ENCODE data around the gene PLEKHG3. TPM values are rescaled to one million over a fixed set of nuclear protein-coding genes. Genes with fewer than 3 reads are reported as not detected.

The PLEKHG3 gene
- total RNA-seq, 1 experiment from 2014 or later = 34.0 TPM

- Histone ChIP-seq H3K27me3 (ENCODE audit: control insufficient read depth, insufficient read depth, low read length) (no peaks in the 10 kb centered on the region), H3K36me3 (ENCODE audit: control insufficient read depth, insufficient read depth, low read length) (no peaks in the 10 kb centered on the region), H3K9me3 (ENCODE audit: control insufficient read depth, insufficient read depth, low read depth, low read length) (no peaks in the 10 kb centered on the region), H3K4me3 (ENCODE audit: low read depth in 2 of 2, low read length in 2 of 2) (no peak overlapping the region), H3K27ac (ENCODE audit: low read length) (no peak overlapping the region), H3K4me1 (ENCODE audit: control insufficient read depth, insufficient read depth, low read length) (peaks cover 3% of the 10 kb centered on the region; the same call in 1 of the 2 replicates)
- BruUV-seq (replicated peaks) = no TSS peak
- intact Hi-C loops (cut with micrococcal nuclease; ENCODE audit: unreplicated experiment) = loop anchor here (5.0 kb wide), 1 partner anchor 53 kb away; no protein-coding TSS in a partner anchor
- POLR2A ChIA-PET = no interaction called here
- TF ChIP-seq, protein P1, sequence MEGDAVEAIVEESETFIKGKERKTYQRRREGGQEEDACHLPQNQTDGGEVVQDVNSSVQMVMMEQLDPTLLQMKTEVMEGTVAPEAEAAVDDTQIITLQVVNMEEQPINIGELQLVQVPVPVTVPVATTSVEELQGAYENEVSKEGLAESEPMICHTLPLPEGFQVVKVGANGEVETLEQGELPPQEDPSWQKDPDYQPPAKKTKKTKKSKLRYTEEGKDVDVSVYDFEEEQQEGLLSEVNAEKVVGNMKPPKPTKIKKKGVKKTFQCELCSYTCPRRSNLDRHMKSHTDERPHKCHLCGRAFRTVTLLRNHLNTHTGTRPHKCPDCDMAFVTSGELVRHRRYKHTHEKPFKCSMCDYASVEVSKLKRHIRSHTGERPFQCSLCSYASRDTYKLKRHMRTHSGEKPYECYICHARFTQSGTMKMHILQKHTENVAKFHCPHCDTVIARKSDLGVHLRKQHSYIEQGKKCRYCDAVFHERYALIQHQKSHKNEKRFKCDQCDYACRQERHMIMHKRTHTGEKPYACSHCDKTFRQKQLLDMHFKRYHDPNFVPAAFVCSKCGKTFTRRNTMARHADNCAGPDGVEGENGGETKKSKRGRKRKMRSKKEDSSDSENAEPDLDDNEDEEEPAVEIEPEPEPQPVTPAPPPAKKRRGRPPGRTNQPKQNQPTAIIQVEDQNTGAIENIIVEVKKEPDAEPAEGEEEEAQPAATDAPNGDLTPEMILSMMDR (IDR thresholded peaks at IDR 0.05) = peak; percentile 83
- TF ChIP-seq TCF7L2 (IDR thresholded peaks at IDR 0.05; ENCODE audit: low read depth, low read length) = no peak
- CTCF ChIA-PET = no interaction called here
- peak; percentile 42; the same call in 1 of the 2 replicates for ATAC-seq
- DNase-seq (ENCODE audit: low read depth, low spot score) = peak; percentile 28
- in situ Hi-C loops (cut with HindIII; ENCODE audit: low pct_unique_long_range_greater_than_20kb, low sequenced_read_pairs) = no loop called here
Measured at GRCh38 chr14:64760146-64760755, 56.0 kb downstream of the PLEKHG3 start.

GRCh38 chr14:64760916-64761315 is 56.7 kb downstream of the PLEKHG3 start:
- ATAC-seq = no peak
- no peak overlapping the region for H3K27ac ChIP-seq (ENCODE audit: low read length)
- no peak for DNase-seq (ENCODE audit: low read depth, low spot score)
- TF ChIP-seq POLR2AphosphoS5 (IDR thresholded peaks at IDR 0.05; ENCODE audit: low read depth, low read length) (no peak), REST (IDR thresholded peaks at IDR 0.05; ENCODE audit: insufficient read depth in 1 of 2, low read depth in 2 of 2, low read length in 1 of 2) (no peak), SIN3A (IDR thresholded peaks at IDR 0.05; ENCODE audit: borderline replicate concordance, insufficient read depth, low read depth, low read length) (no peak), TCF7L2 (IDR thresholded peaks at IDR 0.05; ENCODE audit: low read depth, low read length) (no peak)
- TF ChIP-seq, protein P1 (IDR thresholded peaks at IDR 0.05) = no peak
- in situ Hi-C loops (cut with HindIII; ENCODE audit: low pct_unique_long_range_greater_than_20kb, low sequenced_read_pairs) = no loop called here
- no peak overlapping the region for H3K4me3 ChIP-seq (ENCODE audit: low read depth in 2 of 2, low read length in 2 of 2)
- peaks cover 3% of the 10 kb centered on the region; the same call in 1 of the 2 replicates for H3K4me1 ChIP-seq (ENCODE audit: control insufficient read depth, insufficient read depth, low read length)
- no peaks in the 10 kb centered on the region for H3K36me3 ChIP-seq (ENCODE audit: control insufficient read depth, insufficient read depth, low read length)
- BruUV-seq (replicated peaks) = no TSS peak
- no peaks in the 10 kb centered on the region for H3K9me3 ChIP-seq (ENCODE audit: control insufficient read depth, insufficient read depth, low read depth, low read length)
- intact Hi-C loops (cut with micrococcal nuclease; ENCODE audit: unreplicated experiment) = loop anchor here (5.0 kb wide), 1 partner anchor 54 kb away; no protein-coding TSS in a partner anchor
- H3K27me3 ChIP-seq (ENCODE audit: control insufficient read depth, insufficient read depth, low read length) = no peaks in the 10 kb centered on the region
- CTCF ChIA-PET = interaction anchor here (1.1 kb wide), 1 partner anchor 125 kb away, joined by 3 read pairs; no protein-coding TSS in a partner anchor
- POLR2A ChIA-PET = no interaction called here
